Stimulated activated naive CD4-positive, alpha-beta T cell treated with Interleukin-2 at 50 U/mL for 16 hours (primary cell): ENCODE measurements around the gene PRRC2B.
A peak's percentile ranks its signal among the peaks of the same experiment; 100 is the strongest.

Experiments used
- DNase-seq: peaks from one replicate; lab custom pipeline; 2025; lab: John Stamatoyannopoulos, UW

Gene PRRC2B

GRCh38 chr9:131409458-131409992 is 15.6 kb downstream of the PRRC2B start:
- DNase-seq = no peak

- DNase-seq = peak; percentile 17
These were observed 16.2 kb downstream of the PRRC2B start for GRCh38 chr9:131410044-131410491.

GRCh38 chr9:131411719-131412681 is 18.1 kb downstream of the PRRC2B start:
- no peak for DNase-seq

DNA sequence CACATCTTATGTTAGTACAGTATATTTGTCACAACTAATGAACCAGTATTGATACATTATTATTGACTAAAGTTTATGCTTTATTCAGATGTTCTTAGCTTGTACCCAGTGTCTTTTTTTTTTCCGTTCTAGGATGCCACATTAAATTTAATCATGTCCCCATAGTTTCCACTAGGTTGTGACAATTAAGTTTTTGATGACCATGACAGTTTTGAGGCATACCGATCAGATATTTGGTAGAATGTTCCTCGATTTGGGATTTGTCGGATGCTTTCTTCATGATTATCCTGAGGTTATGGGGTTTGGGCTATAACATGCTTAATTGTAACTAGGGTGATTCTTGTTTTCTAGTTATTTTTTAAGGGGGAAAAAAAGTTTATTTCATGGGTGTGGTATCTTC is 22.6 kb downstream of the PRRC2B start:
- no peak for DNase-seq

- DNase-seq = no peak
These were observed 23.6 kb downstream of the PRRC2B start for GRCh38 chr9:131417264-131418142.

- no peak for DNase-seq
These were observed 24.5 kb downstream of the PRRC2B start for GRCh38 chr9:131418143-131419025.

- DNase-seq = no peak
These were observed 25.2 kb downstream of the PRRC2B start for GRCh38 chr9:131419026-131419614.

DNA sequence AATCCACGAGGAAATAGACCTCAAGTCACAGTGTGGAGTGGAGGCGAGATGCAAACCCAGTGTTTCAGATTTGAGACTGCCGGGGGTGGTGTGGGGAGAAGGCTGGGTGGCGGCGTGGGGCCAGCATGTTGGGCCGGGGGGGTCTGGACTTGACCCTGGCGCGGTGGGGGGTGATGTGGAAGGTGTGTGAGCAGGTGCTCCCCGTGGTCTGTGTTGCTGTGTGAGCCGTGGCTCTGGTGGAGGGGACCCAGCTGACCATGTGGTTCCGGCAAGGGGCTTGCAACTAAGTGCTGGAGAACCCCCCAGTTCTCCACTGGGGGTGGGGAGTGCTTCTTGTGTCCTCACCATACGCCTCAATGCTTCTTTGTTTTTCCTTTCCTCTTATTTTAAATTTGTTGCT is 25.8 kb downstream of the PRRC2B start:
- DNase-seq = no peak

DNA sequence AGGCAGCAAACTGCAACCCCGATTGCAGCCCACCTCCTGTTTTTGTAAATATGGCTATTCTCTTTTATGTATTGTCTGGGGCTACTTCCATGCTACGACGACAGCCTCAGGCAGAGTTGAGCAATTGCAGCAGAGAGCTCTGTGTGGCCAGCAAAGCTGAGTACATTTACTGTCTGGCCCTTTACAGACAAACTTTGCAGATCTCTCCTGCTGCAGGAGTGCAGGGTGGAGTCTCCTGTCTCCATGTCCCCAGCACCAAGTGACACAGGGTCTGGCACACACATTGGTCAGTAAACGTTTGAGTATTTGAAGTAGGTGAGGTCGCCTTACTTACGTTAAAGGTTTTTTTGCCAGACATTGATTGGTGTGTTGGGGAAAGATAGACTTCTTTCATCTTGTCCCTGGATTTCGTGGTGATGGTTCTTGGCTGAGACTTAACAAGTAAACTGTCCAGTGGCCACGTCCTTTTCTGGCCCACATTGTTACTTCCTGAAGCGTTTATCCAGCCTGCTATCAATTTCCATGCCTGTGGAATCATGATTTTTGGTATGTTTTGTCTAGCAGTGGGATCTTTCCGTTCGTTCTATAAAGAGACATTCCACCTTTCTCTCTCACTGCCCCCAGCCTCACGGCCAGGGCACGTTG is 27.2 kb downstream of the PRRC2B start:
- no peak for DNase-seq

DNA sequence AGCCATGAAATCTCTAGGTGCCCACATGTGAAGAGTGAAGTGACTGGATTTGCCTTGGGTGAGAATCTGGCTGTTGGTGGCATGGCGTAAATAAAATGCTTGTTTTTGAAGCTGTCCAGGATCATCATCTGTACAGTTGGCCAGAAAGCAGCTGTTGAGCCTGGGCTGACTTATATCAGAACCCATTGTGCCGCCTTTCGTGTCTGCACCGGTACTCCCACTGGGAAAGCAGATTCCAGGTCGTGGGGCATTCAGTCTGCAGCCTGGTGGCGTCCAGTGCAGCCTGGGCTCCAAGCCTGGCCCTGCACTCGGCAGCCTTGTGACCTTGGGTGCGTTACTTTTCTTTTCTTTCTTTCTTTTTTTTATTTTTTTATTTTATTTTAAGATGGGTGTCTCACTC is 27.8 kb downstream of the PRRC2B start:
- DNase-seq = no peak

- no peak for DNase-seq
These were observed 28.4 kb downstream of the PRRC2B start for GRCh38 chr9:131422241-131422792.

DNA sequence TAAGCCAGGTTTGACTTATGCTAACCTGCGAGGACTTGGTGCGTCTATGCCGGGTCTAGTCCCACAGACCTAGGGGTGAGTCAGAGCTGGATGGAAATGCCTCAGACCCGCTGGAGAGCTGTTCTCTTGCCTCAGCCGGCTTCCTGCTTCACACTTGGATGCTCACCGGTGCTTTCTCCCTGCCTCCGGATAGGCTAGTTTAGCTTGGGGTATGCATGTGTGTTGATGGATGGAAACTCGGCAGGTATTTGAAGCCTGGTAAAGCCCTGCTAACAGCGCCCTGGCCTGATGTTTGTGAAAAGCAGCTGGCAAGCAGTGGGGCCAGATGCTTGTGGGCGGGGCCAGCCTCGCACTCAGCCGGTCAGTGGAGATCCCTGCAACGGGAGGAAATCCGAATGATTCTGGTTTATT is 29.3 kb downstream of the PRRC2B start:
- DNase-seq = no peak

- DNase-seq = no peak
These were observed 32.7 kb downstream of the PRRC2B start for GRCh38 chr9:131426545-131426944.

DNA sequence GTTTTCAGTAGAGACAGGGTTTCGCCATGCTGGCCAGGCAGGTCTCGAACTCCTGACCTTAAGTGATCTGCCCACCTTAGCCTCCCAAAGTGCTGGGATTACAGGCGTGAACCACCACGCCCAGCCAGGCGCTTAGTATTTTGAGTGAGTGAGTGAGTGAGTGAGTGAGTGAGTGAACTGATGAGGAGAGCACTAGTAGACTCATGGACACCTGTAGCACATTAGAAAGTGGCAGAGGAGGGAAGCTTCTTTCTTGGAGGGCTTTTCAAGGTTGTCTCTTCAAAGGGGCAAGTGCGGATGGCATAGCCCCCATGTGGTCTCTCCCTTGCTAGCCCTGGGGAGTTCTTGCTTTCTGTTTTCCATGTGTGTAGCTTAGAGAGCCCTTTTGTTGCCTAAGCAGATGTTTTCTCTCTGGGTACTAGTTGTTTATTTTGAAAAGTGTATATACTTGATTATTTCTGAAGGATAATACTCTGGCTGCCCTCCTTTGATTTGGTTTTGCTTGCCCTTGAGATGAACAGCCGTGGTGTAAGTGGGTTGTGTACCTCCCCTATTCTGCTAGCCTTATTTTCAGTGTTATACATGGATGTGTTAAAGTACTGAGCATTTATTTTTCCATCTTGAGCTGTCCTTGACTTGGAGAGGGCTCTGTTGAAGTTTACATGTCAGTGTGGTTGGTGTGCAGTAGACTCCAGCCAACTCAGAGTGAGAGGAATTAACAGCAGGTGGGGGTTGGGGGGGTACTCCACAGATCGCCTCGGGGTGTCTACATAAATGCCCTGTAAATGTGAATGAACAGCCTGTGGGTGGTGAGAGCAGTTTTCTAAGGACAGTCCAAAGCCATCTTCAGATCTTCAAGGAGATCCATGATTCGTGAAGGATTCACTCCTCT is 35.5 kb downstream of the PRRC2B start:
- no peak for DNase-seq

GRCh38 chr9:131432050-131432449 is 38.2 kb downstream of the PRRC2B start:
- no peak for DNase-seq

GRCh38 chr9:131432597-131433301 is 38.9 kb downstream of the PRRC2B start:
- no peak for DNase-seq

GRCh38 chr9:131433302-131433854 is 39.5 kb downstream of the PRRC2B start:
- no peak for DNase-seq

DNA sequence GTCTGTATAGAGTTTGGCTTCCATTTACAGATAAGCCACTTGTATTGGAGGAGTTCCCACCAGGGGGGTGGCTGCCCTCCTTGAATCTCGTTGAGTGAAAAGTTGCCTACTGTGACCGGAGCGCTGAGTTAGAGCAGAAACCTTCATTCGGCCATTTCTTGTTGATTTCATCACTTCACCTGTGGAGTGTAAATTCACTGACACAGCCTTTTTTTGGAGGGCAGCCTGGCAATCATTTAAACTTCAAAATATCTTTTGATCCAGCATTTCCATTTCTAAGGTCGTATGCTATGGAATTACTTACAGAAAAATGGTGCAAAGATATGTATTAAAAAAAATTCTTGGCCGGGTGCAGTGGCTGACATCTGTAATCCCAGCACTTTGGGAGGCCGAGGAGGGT is 40.8 kb downstream of the PRRC2B start:
- no peak for DNase-seq
